SJCRH30 (cell line): ENCODE data around the gene WTIP. TPM values are rescaled to one million over a fixed set of nuclear protein-coding genes. Genes with fewer than 3 reads are reported as not detected.

Source experiments
- DNase-seq, 2 experiments: peaks; one replicate each; pipeline ENCODE4 v3.0.0-alpha.2; 2015 to 2020
- H3K27ac ChIP-seq: fragments of 250-450 bp; sonication (Bioruptor Pico); 2 replicates; pipeline ENCODE4 v1.5.1; 2020; ENCODE audit warnings: mild to moderate bottlenecking, moderate library complexity
- H3K27me3 ChIP-seq: fragments of 250-450 bp; sonication (Bioruptor Pico); 2 replicates; pipeline ENCODE4 v1.5.1; 2020; ENCODE audit warnings: mild to moderate bottlenecking, moderate library complexity
- H3K36me3 ChIP-seq: fragments of 250-450 bp; sonication (Bioruptor Pico); 2 replicates; pipeline ENCODE4 v1.5.1; 2020; ENCODE audit warnings: mild to moderate bottlenecking, moderate library complexity
- H3K4me1 ChIP-seq: fragments of 250-450 bp; sonication (Bioruptor Pico); 2 replicates; pipeline ENCODE4 v1.5.1; 2020; ENCODE audit warnings: mild to moderate bottlenecking, moderate library complexity
- H3K4me3 ChIP-seq: fragments of 250-450 bp; sonication (Bioruptor Pico); 2 replicates; pipeline ENCODE4 v1.5.1; 2020; ENCODE audit warnings: mild to moderate bottlenecking, moderate library complexity
- H3K9me3 ChIP-seq: fragments of 250-450 bp; sonication (Bioruptor Pico); replicated peaks from 2 replicates; pipeline ENCODE4 v1.5.1; 2020; ENCODE audit warnings: mild to moderate bottlenecking, moderate library complexity
- total RNA-seq: library from RNA; depleted of rRNA; stranded (reverse); fragments of >200 nt; shearing (Covaris generic); gene quantifications from 2 replicates; pipeline ENCODE4 v1.2.3, GENCODE V29; 2014

The WTIP gene
- total RNA-seq, 1 experiment from 2014 or later: 15.9 TPM

- 0 out of 2 replicates have a peak, but pooled peaks cover 3% of the 10 kb centered on the region for H3K36me3 ChIP-seq
- DNase-seq: no peak
- no peaks in the 10 kb centered on the region for H3K4me1 ChIP-seq
- H3K4me3 ChIP-seq: no peak overlapping the region
- H3K27ac ChIP-seq: no peak overlapping the region
- no peaks in the 10 kb centered on the region for H3K9me3 ChIP-seq
- no peaks in the 10 kb centered on the region for H3K27me3 ChIP-seq
Observed at GRCh38 chr19:34490141-34490766, 8.7 kb downstream of the WTIP start.

- Histone ChIP-seq H3K27ac (no peak overlapping the region), H3K27me3 (no peaks in the 10 kb centered on the region), H3K4me3 (no peak overlapping the region), H3K36me3 (peaks cover 11% of the 10 kb centered on the region; the same call in 1 of the 2 replicates), H3K4me1 (no peaks in the 10 kb centered on the region), H3K9me3 (no peaks in the 10 kb centered on the region)
- DNase-seq: no peak
Observed at GRCh38 chr19:34493038-34493648, 11.6 kb downstream of the WTIP start.

DNA sequence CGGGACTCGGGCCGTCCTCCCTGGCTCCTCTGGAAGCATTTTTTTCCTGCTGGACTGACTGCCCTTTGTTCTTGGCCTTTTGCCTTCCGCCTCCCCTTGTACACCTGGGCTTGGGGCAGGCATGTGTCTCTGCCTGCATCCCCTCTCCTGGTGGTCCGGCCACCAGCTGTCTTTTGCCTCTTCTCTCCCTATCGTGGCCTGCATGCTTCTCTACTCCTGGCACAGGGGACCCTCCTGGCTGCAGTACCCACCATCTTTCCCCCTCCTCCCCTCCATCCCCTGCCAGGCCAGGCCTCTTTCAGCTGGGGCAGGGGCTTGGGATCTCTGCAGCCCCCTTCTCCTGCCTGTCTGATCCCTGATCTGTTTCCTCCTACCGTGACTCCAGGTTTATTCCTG, 12.1 kb downstream of the WTIP start:
- Histone ChIP-seq H3K9me3 (no peaks in the 10 kb centered on the region), H3K4me1 (no peaks in the 10 kb centered on the region), H3K4me3 (no peak overlapping the region), H3K27ac (no peak overlapping the region), H3K36me3 (peaks cover 11% of the 10 kb centered on the region; the same call in 1 of the 2 replicates), H3K27me3 (no peaks in the 10 kb centered on the region)
- no peak for DNase-seq

- Histone ChIP-seq H3K4me1 (no peaks in the 10 kb centered on the region), H3K9me3 (no peaks in the 10 kb centered on the region), H3K4me3 (no peak overlapping the region), H3K27me3 (no peaks in the 10 kb centered on the region), H3K36me3 (peaks cover 11% of the 10 kb centered on the region; the same call in 1 of the 2 replicates), H3K27ac (no peak overlapping the region)
- DNase-seq: no peak
Observed at GRCh38 chr19:34494601-34495000, 13.0 kb downstream of the WTIP start.

GRCh38 chr19:34495416-34495815, 13.9 kb downstream of the WTIP start:
- peaks cover 11% of the 10 kb centered on the region; the same call in 1 of the 2 replicates for H3K36me3 ChIP-seq
- no peaks in the 10 kb centered on the region for H3K9me3 ChIP-seq
- no peaks in the 10 kb centered on the region for H3K27me3 ChIP-seq
- H3K27ac ChIP-seq: no peak overlapping the region
- DNase-seq: no peak
- H3K4me3 ChIP-seq: no peak overlapping the region
- H3K4me1 ChIP-seq: no peaks in the 10 kb centered on the region

DNA sequence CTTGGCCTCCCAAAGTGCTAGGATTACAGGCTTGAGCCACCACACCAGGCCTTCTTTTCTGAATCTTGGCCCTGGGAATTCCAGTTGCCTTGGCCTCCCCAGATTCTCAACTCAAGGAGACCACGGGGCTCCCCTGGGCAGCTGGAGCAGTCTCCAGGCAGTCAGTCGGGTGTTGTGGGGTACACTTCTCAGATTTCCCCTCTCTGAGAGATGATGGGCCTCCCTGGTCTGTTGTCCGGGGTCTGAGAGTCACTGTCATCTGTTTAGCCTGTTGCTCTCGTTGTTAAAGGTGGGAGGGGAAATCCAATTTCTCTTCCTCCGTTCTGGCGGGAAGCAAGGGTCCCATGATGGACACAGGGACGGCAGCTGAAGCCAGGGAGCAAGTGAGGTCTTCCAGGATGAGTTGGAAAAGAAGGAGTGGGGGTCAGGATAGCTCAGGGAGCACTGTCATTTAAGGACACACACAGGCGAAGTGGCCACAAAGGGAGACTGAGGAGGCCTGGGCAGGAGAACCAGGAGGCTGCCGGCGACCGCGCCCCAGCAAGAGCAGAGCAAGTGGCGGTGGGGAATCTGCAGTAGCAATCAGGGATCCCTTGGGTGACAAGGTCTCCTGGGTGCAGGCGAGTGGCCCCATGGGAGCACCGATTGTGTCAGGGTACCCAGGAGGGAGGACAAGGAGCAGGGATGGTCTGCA, 15.7 kb downstream of the WTIP start:
- no peak for DNase-seq

GRCh38 chr19:34499155-34499834, 17.7 kb downstream of the WTIP start:
- Histone ChIP-seq H3K27me3 (no peaks in the 10 kb centered on the region), H3K4me1 (no peaks in the 10 kb centered on the region; the same call in 1 of the 2 replicates), H3K4me3 (no peak overlapping the region), H3K27ac (no peak overlapping the region), H3K9me3 (no peaks in the 10 kb centered on the region), H3K36me3 (peaks cover 9% of the 10 kb centered on the region; the same call in 1 of the 2 replicates)
- DNase-seq: no peak

More for the DNA sequence above, 15.7 kb downstream of the WTIP start:
- Histone ChIP-seq H3K27me3 (no peaks in the 10 kb centered on the region), H3K27ac (no peak overlapping the region), H3K4me3 (no peak overlapping the region), H3K4me1 (no peaks in the 10 kb centered on the region; the same call in 1 of the 2 replicates), H3K36me3 (peaks cover 11% of the 10 kb centered on the region; the same call in 1 of the 2 replicates), H3K9me3 (no peaks in the 10 kb centered on the region)

- H3K4me1 ChIP-seq: no peaks in the 10 kb centered on the region; the same call in 1 of the 2 replicates
Observed at GRCh38 chr19:34500656-34501120, 19.1 kb downstream of the WTIP start.

DNA sequence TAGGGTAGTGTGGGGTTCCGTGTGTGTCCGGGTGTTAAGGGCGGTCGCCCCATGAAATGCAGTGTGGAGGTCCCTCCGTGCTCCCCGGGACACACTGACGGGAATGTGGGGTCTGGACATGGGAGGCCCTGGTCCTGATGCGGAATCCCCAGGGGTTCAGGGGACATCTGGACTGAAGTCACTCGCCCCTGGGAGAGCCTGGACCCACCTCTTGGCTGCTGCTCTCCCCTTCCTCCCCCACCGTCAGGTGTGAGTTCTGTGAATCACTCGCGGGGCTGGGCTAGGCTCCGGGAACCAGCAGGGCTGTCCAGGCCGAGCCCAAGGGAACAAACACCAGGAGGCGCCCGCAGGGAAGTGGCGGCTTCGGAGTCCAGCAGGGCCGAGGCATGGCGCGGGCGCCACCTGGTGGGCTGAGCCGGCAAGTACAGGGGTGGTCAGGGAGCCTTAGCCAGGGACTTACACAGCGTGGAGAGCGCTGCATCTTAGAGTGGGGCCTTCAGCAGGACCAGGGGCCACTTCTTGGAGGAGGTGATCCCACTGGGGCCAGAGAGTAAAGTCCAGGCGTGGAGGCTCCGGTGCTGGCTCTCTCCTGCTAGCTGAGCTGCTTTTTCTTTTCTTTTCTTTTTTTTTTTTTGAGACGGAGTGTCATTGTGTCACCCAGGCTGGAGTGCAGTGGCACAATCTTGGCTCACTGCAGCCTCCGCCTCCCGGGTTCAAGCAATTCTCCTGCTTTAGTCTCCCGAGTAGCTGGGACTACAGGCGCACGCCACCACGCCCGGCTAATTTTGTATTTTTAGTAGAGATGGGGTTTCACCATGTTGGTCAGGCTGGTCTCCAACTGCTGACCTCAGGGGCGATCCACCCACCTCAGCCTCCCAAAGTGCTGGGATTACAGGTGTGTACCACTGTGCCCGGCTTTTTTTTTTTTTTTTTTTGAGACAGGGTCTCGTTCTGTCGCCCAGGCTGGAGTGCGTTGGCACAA, 20.1 kb downstream of the WTIP start:
- H3K27ac ChIP-seq: no peak overlapping the region
- no peaks in the 10 kb centered on the region for H3K36me3 ChIP-seq
- H3K27me3 ChIP-seq: no peaks in the 10 kb centered on the region
- no peaks in the 10 kb centered on the region for H3K9me3 ChIP-seq
- no peaks in the 10 kb centered on the region; the same call in 1 of the 2 replicates for H3K4me1 ChIP-seq
- peak; percentile 91 to 95 for DNase-seq
- H3K4me3 ChIP-seq: no peak overlapping the region

More at GRCh38 chr19:34500656-34501120, 19.1 kb downstream of the WTIP start:
- Histone ChIP-seq H3K27ac (no peak overlapping the region), H3K4me3 (no peak overlapping the region), H3K36me3 (peaks cover 7% of the 10 kb centered on the region; the same call in 1 of the 2 replicates), H3K27me3 (no peaks in the 10 kb centered on the region), H3K9me3 (no peaks in the 10 kb centered on the region)
- no peak for DNase-seq

GRCh38 chr19:34502582-34503411, 21.2 kb downstream of the WTIP start:
- no peaks in the 10 kb centered on the region for H3K27me3 ChIP-seq
- H3K4me3 ChIP-seq: no peak overlapping the region
- no peaks in the 10 kb centered on the region for H3K36me3 ChIP-seq
- no peak overlapping the region for H3K27ac ChIP-seq
- no peak for DNase-seq
- no peaks in the 10 kb centered on the region; the same call in 1 of the 2 replicates for H3K4me1 ChIP-seq
- no peaks in the 10 kb centered on the region for H3K9me3 ChIP-seq

- no peaks in the 10 kb centered on the region for H3K27me3 ChIP-seq
- no peaks in the 10 kb centered on the region for H3K36me3 ChIP-seq
- no peak overlapping the region for H3K4me3 ChIP-seq
- no peaks in the 10 kb centered on the region; the same call in 1 of the 2 replicates for H3K4me1 ChIP-seq
- no peaks in the 10 kb centered on the region for H3K9me3 ChIP-seq
- no peak for DNase-seq
- H3K27ac ChIP-seq: no peak overlapping the region
Observed at GRCh38 chr19:34503531-34504272, 22.1 kb downstream of the WTIP start.

DNA sequence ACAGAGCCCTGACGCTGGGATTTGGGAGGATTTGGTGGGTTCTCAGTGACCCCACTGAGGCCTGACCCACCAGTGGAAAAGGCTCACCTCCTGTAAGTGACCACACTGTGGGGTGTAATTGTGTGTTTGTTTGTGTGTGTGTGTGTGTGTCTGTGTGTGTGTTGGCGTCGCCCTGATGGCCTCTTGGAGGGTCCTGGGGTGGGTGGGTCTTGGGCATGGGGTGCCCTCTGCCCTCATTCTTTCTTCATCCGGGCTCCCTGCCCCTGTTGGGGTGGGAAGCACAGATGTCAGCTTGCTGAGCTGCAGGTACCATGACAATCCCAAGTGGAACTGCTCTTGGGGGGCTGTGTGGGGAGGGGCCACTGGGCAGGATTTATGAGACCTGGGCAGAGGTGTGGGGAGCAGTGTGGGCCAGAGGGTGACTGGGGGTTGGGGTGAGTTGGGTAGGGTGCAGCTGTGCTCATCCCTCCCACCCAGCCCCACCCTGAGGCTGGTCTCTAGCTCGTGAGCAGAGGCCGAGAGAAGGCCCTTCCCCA, 22.8 kb downstream of the WTIP start:
- H3K36me3 ChIP-seq: no peaks in the 10 kb centered on the region
- no peak overlapping the region for H3K4me3 ChIP-seq
- DNase-seq: no peak
- H3K27me3 ChIP-seq: no peaks in the 10 kb centered on the region
- no peaks in the 10 kb centered on the region; the same call in 1 of the 2 replicates for H3K4me1 ChIP-seq
- no peak overlapping the region for H3K27ac ChIP-seq
- no peaks in the 10 kb centered on the region for H3K9me3 ChIP-seq
